ENCODE results near the gene PLB1. TPM values are rescaled to one million over a fixed set of nuclear protein-coding genes. Genes with fewer than 3 reads are reported as not detected.
A peak's percentile ranks its signal among the peaks of the same experiment; 100 is the strongest.

The PLB1 gene
- total RNA-seq, 1 donor from 2014 or later = 6.3 TPM

GRCh38 chr2:28587526-28588291, 91.8 kb downstream of the PLB1 start:
- DNase-seq (ENCODE audit: low spot score) = peak; percentile 68

- peak; percentile 45 for DNase-seq (ENCODE audit: low spot score)
These were observed 92.4 kb downstream of the PLB1 start for GRCh38 chr2:28588292-28588670.

GRCh38 chr2:28589746-28590463, 94.0 kb downstream of the PLB1 start:
- DNase-seq (ENCODE audit: low spot score) = peak; percentile 67

GRCh38 chr2:28590496-28591301, 94.8 kb downstream of the PLB1 start:
- peak; percentile 85 for DNase-seq (ENCODE audit: low spot score)

GRCh38 chr2:28591711-28592335, 96.0 kb downstream of the PLB1 start:
- DNase-seq (ENCODE audit: low spot score) = peak; percentile 79

- DNase-seq (ENCODE audit: low spot score) = peak; percentile 39
These were observed 96.6 kb downstream of the PLB1 start for GRCh38 chr2:28592481-28592880.

- no peak for DNase-seq (ENCODE audit: low spot score)
These were observed 97.4 kb downstream of the PLB1 start for GRCh38 chr2:28593160-28593755.

- DNase-seq (ENCODE audit: low spot score) = no peak
These were observed 98.1 kb downstream of the PLB1 start for GRCh38 chr2:28594000-28594331.

GRCh38 chr2:28594332-28595108, 98.7 kb downstream of the PLB1 start:
- peak; percentile 93 for DNase-seq (ENCODE audit: low spot score)

- no peak for DNase-seq (ENCODE audit: low spot score)
These were observed 99.5 kb downstream of the PLB1 start for GRCh38 chr2:28595323-28595722.

GRCh38 chr2:28598484-28598883, 102.6 kb downstream of the PLB1 start:
- DNase-seq (ENCODE audit: low spot score) = no peak

GRCh38 chr2:28600181-28600580, 104.3 kb downstream of the PLB1 start:
- DNase-seq (ENCODE audit: low spot score) = no peak

- no peak for DNase-seq (ENCODE audit: low spot score)
These were observed 105.8 kb downstream of the PLB1 start for GRCh38 chr2:28601616-28602015.

GRCh38 chr2:28602136-28602660, 106.3 kb downstream of the PLB1 start:
- no peak for DNase-seq (ENCODE audit: low spot score)

GRCh38 chr2:28602751-28603639, 107.1 kb downstream of the PLB1 start:
- no peak for DNase-seq (ENCODE audit: low spot score)

- DNase-seq (ENCODE audit: low spot score) = no peak
These were observed 108.0 kb downstream of the PLB1 start for GRCh38 chr2:28603821-28604220.

- no peak for DNase-seq (ENCODE audit: low spot score)
These were observed 108.5 kb downstream of the PLB1 start for GRCh38 chr2:28604284-28604843.

- DNase-seq (ENCODE audit: low spot score) = no peak
These were observed 111.2 kb downstream of the PLB1 start for GRCh38 chr2:28606986-28607441.
